ENCODE measurements around the gene BPIFB3.
A peak's percentile ranks its signal among the peaks of the same experiment; 100 is the strongest.
"Not testable (repeated sequence)": the region's sequence is repeated elsewhere in the genome, so short reads cannot be mapped to it uniquely, and the experiment has no call there.

Gene BPIFB3

GRCh38 chr20:33092361-33092760 is 38.7 kb downstream of the BPIFB3 start:
- no peak for DNase-seq

GRCh38 chr20:33093074-33093473 is 39.4 kb downstream of the BPIFB3 start:
- DNase-seq, result no peak

- DNase-seq, result no peak
Observed at GRCh38 chr20:33093582-33093981, 39.9 kb downstream of the BPIFB3 start.

GRCh38 chr20:33095249-33095648 is 41.5 kb downstream of the BPIFB3 start:
- DNase-seq, result no peak

- DNase-seq, result peak; percentile 22 to 52
Observed at GRCh38 chr20:33095902-33096584, 42.3 kb downstream of the BPIFB3 start.

- DNase-seq, result no peak
Observed at GRCh38 chr20:33097001-33097400, 43.3 kb downstream of the BPIFB3 start.

- no peak for DNase-seq
Observed at GRCh38 chr20:33099843-33100538, 46.3 kb downstream of the BPIFB3 start.

- no peak for DNase-seq
Observed at GRCh38 chr20:33103556-33103955, 49.9 kb downstream of the BPIFB3 start.

- no peak for DNase-seq
Observed at GRCh38 chr20:33104336-33104735, 50.6 kb downstream of the BPIFB3 start.

GRCh38 chr20:33105316-33105924 is 51.7 kb downstream of the BPIFB3 start:
- DNase-seq, result no peak

GRCh38 chr20:33106058-33106620 is 52.4 kb downstream of the BPIFB3 start:
- DNase-seq, result not testable (repeated sequence)

- no peak for DNase-seq
Observed at GRCh38 chr20:33108661-33109060, 55.0 kb downstream of the BPIFB3 start.

- DNase-seq, result no peak
Observed at GRCh38 chr20:33110147-33110825, 56.6 kb downstream of the BPIFB3 start.

- no peak for DNase-seq
Observed at GRCh38 chr20:33111306-33111705, 57.6 kb downstream of the BPIFB3 start.

GRCh38 chr20:33112547-33113386 is 59.1 kb downstream of the BPIFB3 start:
- no peak for DNase-seq

GRCh38 chr20:33113387-33113908 is 59.7 kb downstream of the BPIFB3 start:
- no peak for DNase-seq

- not testable (repeated sequence) for DNase-seq
Observed at GRCh38 chr20:33115501-33115900, 61.8 kb downstream of the BPIFB3 start.

GRCh38 chr20:33119725-33120720 is 66.3 kb downstream of the BPIFB3 start:
- DNase-seq, result no peak

GRCh38 chr20:33120934-33121333 is 67.2 kb downstream of the BPIFB3 start:
- no peak for DNase-seq

- DNase-seq, result not testable (repeated sequence)
Observed at GRCh38 chr20:33122297-33122696, 68.6 kb downstream of the BPIFB3 start.

Data from CD4-positive, alpha-beta T cell treated with Interleukin-1 beta for 1 hour (primary cell).